ENCODE measurements around the gene TTBK1. TPM values are rescaled to one million over a fixed set of nuclear protein-coding genes. Genes with fewer than 3 reads are reported as not detected.

Gene TTBK1
- total and polyA plus RNA-seq, 2 donors (not counting 1 experiment from before 2014, with no cell fraction given), result 0.07 TPM; not detected in 1

DNA sequence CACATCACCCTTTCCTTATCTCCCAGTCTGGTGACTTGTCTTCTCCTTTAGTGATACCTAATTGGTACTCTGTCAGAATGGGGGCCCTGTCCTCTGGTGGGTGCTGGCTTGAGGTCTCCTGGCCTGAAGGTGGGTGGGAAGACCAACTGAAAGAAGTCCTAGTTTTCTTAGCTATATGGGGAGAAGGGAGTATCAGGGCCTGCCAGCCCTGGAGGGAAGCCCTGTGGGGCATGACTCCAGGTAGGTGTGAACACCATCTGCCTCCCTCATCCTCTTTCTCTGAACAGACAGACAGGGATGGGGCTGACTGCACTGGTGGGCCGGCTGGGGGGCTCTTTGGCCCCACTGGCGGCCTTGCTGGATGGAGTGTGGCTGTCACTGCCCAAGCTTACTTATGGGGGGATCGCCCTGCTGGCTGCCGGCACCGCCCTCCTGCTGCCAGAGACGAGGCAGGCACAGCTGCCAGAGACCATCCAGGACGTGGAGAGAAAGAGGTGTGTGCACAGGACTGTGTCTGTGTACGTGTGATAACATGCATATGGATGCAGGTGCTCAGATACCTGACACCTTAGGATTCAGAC lies 60.6 kb downstream of the TTBK1 start:
- Histone ChIP-seq H3K4me2 (replicated peaks; ENCODE audit: low read depth, low read length, poor library complexity, severe bottlenecking) (no peak overlapping the region), H3K4me1 (ENCODE audit: control insufficient read depth in 2 of 2, insufficient read depth in 2 of 2, low read length in 2 of 2) (peaks cover 11 to 14% of the 10 kb centered on the region in 2 donors), H3K9me3 (ENCODE audit: control extremely low read depth in 1 of 3, control insufficient read depth in 2 of 3, insufficient read depth in 1 of 3, low read length in 2 of 3) (no peaks in the 10 kb centered on the region), H3K9ac (ENCODE audit: low read length) (no peak overlapping the region), H3K79me2 (ENCODE audit: control insufficient read depth, insufficient read depth, low read length) (peaks cover 3% of the 10 kb centered on the region), H3K4me3 (ENCODE audit: control extremely low read depth in 1 of 5, extremely low read depth in 1 of 5, insufficient read depth in 1 of 5, low read depth in 2 of 5, low read length in 4 of 5) (no peak overlapping the region), H3K27me3 (replicated peaks in 1 of 4; ENCODE audit: control extremely low read depth in 1 of 4, control insufficient read depth in 3 of 4, insufficient read depth in 4 of 4, low read length in 3 of 4) (no peaks in the 10 kb centered on the region), H3K27ac (ENCODE audit: low read length in 2 of 2) (no peak overlapping the region), H2AFZ (ENCODE audit: insufficient read depth, low read depth, low read length, poor library complexity, severe bottlenecking) (no peak overlapping the region), H4K20me1 (ENCODE audit: control insufficient read depth, insufficient read depth, low read length, poor library complexity, severe bottlenecking) (peaks cover 8% of the 10 kb centered on the region), H3K36me3 (replicated peaks in 1 of 2; ENCODE audit: control extremely low read depth in 1 of 2, control insufficient read depth in 1 of 2, extremely low read depth in 1 of 2, insufficient read depth in 2 of 2, low read length in 1 of 2) (peaks cover 0 to 2% of the 10 kb centered on the region in 2 experiments)
- Mint-ChIP-seq H3K27me3 (peaks cover 1% of the 10 kb centered on the region), H3K4me1 (peaks cover 16% of the 10 kb centered on the region), H3K27ac (no peak overlapping the region), H3K9me3 (ENCODE audit: insufficient read depth) (no peaks in the 10 kb centered on the region), H3K4me3 (no peak overlapping the region)
- DNase-seq, result no peak
- 88% methylated on average over 8 of the region's 8 CpGs for WGBS (ENCODE audit: insufficient coverage)
- CTCF ChIA-PET, result no interaction called here
- POLR2A ChIA-PET, result no interaction called here
- intact Hi-C loops (cut with micrococcal nuclease), result no loop called here
- no peak for TF ChIP-seq EZH2 (IDR thresholded peaks at IDR 0.05; ENCODE audit: borderline replicate concordance, insufficient read depth, low read depth, low read length, poor library complexity, severe bottlenecking)
- no peak for ATAC-seq (ENCODE audit: low read depth)

DNA sequence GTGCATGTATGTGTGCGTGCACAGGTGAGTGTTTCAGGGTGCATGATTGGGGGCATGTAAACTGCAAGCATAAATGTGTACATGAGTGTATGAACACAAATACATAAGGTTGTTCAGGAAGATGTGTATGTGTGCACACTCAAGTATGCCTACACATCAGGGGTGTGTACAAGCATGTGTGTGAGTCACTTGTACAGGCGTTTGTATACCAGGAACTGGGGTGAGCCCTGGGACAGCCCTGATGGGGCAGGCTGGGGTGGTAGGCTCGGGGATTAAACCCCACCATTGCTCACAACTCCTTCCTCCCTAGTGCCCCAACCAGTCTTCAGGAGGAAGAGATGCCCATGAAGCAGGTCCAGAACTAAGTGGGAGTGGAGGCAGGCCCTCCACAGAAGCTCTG lies 61.1 kb downstream of the TTBK1 start:
- ATAC-seq (ENCODE audit: low read depth), result no peak
- intact Hi-C loops (cut with micrococcal nuclease), result no loop called here

More for the DNA sequence above, 61.1 kb downstream of the TTBK1 start:
- Mint-ChIP-seq H3K27me3 (no peaks in the 10 kb centered on the region), H3K4me1 (peaks cover 21% of the 10 kb centered on the region), H3K9me3 (ENCODE audit: insufficient read depth) (no peaks in the 10 kb centered on the region), H3K4me3 (no peak overlapping the region), H3K27ac (no peak overlapping the region)
- Histone ChIP-seq H3K27me3 (replicated peaks in 1 of 4; ENCODE audit: control extremely low read depth in 1 of 4, control insufficient read depth in 3 of 4, insufficient read depth in 4 of 4, low read length in 3 of 4) (no peaks in the 10 kb centered on the region), H3K9me3 (ENCODE audit: control extremely low read depth in 1 of 3, control insufficient read depth in 2 of 3, insufficient read depth in 1 of 3, low read length in 2 of 3) (no peaks in the 10 kb centered on the region), H3K4me1 (ENCODE audit: control insufficient read depth in 2 of 2, insufficient read depth in 2 of 2, low read length in 2 of 2) (peaks cover 15 to 19% of the 10 kb centered on the region in 2 donors), H3K27ac (ENCODE audit: low read length in 2 of 2) (no peak overlapping the region), H3K36me3 (replicated peaks in 1 of 2; ENCODE audit: control extremely low read depth in 1 of 2, control insufficient read depth in 1 of 2, extremely low read depth in 1 of 2, insufficient read depth in 2 of 2, low read length in 1 of 2) (peaks cover 0 to 2% of the 10 kb centered on the region in 2 experiments), H3K4me3 (ENCODE audit: control extremely low read depth in 1 of 5, extremely low read depth in 1 of 5, insufficient read depth in 1 of 5, low read depth in 2 of 5, low read length in 4 of 5) (no peak overlapping the region), H4K20me1 (ENCODE audit: control insufficient read depth, insufficient read depth, low read length, poor library complexity, severe bottlenecking) (peaks cover 8% of the 10 kb centered on the region), H3K9ac (ENCODE audit: low read length) (no peak overlapping the region), H3K4me2 (replicated peaks; ENCODE audit: low read depth, low read length, poor library complexity, severe bottlenecking) (no peak overlapping the region), H3K79me2 (ENCODE audit: control insufficient read depth, insufficient read depth, low read length) (peaks cover 8% of the 10 kb centered on the region), H2AFZ (ENCODE audit: insufficient read depth, low read depth, low read length, poor library complexity, severe bottlenecking) (no peak overlapping the region)
- TF ChIP-seq, protein P1, sequence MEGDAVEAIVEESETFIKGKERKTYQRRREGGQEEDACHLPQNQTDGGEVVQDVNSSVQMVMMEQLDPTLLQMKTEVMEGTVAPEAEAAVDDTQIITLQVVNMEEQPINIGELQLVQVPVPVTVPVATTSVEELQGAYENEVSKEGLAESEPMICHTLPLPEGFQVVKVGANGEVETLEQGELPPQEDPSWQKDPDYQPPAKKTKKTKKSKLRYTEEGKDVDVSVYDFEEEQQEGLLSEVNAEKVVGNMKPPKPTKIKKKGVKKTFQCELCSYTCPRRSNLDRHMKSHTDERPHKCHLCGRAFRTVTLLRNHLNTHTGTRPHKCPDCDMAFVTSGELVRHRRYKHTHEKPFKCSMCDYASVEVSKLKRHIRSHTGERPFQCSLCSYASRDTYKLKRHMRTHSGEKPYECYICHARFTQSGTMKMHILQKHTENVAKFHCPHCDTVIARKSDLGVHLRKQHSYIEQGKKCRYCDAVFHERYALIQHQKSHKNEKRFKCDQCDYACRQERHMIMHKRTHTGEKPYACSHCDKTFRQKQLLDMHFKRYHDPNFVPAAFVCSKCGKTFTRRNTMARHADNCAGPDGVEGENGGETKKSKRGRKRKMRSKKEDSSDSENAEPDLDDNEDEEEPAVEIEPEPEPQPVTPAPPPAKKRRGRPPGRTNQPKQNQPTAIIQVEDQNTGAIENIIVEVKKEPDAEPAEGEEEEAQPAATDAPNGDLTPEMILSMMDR (IDR thresholded peaks at IDR 0.05), result no peak
- TF ChIP-seq EZH2 (IDR thresholded peaks at IDR 0.05; ENCODE audit: borderline replicate concordance, insufficient read depth, low read depth, low read length, poor library complexity, severe bottlenecking), result no peak
- POLR2A ChIA-PET, result no interaction called here
- no peak for DNase-seq
- 100% methylated on average over 1 of the region's 3 CpGs for WGBS (ENCODE audit: insufficient coverage)
- CTCF ChIA-PET, result interaction anchor here (1.1 kb wide), 1 partner anchor 71 kb away, joined by 3 read pairs; no protein-coding TSS in a partner anchor

Measured in B cell (primary cell).